HUES48 (cell line): ENCODE measurements around the gene SRL.
"Not testable (repeated sequence)": the region's sequence is repeated elsewhere in the genome, so short reads cannot be mapped to it uniquely, and the experiment has no call there.

ENCODE experiments used
- H3K27ac ChIP-seq: one replicate; pipeline ENCODE4 v1.7.0; 2013; ENCODE audit warnings: low read depth, low read length, inconsistent platforms
- H3K27me3 ChIP-seq: 2 replicates; pipeline ENCODE4 v1.6.1; 2013; ENCODE audit warnings: mild to moderate bottlenecking, low read length; ENCODE audit not compliant: control insufficient read depth, insufficient read depth
- H3K36me3 ChIP-seq: 2 replicates; pipeline ENCODE4 v1.6.1; 2013; ENCODE audit warnings: low read length; ENCODE audit not compliant: control insufficient read depth, insufficient read depth
- H3K4me1 ChIP-seq: 2 replicates; pipeline ENCODE4 v1.6.1; 2013; ENCODE audit warnings: mild to moderate bottlenecking, low read length; ENCODE audit not compliant: control insufficient read depth, insufficient read depth
- H3K4me3 ChIP-seq: 2 replicates; pipeline ENCODE4 v1.5.1; 2013; ENCODE audit warnings: mild to moderate bottlenecking, low read depth, low read length
- H3K9ac ChIP-seq: 2 replicates; pipeline ENCODE4 v1.6.1; 2013; ENCODE audit warnings: mild to moderate bottlenecking, low read depth, low read length, moderate library complexity
- H3K9me3 ChIP-seq: 2 replicates; pipeline ENCODE4 v1.6.1; 2013; ENCODE audit warnings: low read length; ENCODE audit not compliant: control insufficient read depth, insufficient read depth

SRL gene

GRCh38 chr16:4261557-4262172, 19.8 kb upstream of the SRL start:
- peaks cover 9% of the 10 kb centered on the region; the same call in 1 of the 2 replicates for H3K4me1 ChIP-seq
- peaks cover 58% of the 10 kb centered on the region for H3K36me3 ChIP-seq
- no peaks in the 10 kb centered on the region for H3K9me3 ChIP-seq
- no peaks in the 10 kb centered on the region for H3K27me3 ChIP-seq
- H3K4me3 ChIP-seq, result no peak overlapping the region
- no peak overlapping the region for H3K9ac ChIP-seq
- no peak overlapping the region for H3K27ac ChIP-seq

GRCh38 chr16:4260360-4260759, 18.5 kb upstream of the SRL start:
- Histone ChIP-seq H3K9ac (no peak overlapping the region), H3K36me3 (peaks cover 56% of the 10 kb centered on the region)

GRCh38 chr16:4257646-4258556, 16.0 kb upstream of the SRL start:
- Histone ChIP-seq H3K36me3 (peaks cover 56% of the 10 kb centered on the region), H3K27me3 (no peaks in the 10 kb centered on the region), H3K9me3 (no peaks in the 10 kb centered on the region), H3K9ac (no peak overlapping the region), H3K4me1 (no peaks in the 10 kb centered on the region), H3K27ac (no peak overlapping the region), H3K4me3 (no peak overlapping the region)

More at GRCh38 chr16:4260360-4260759, 18.5 kb upstream of the SRL start:
- H3K27me3 ChIP-seq, result no peaks in the 10 kb centered on the region
- no peaks in the 10 kb centered on the region for H3K9me3 ChIP-seq
- no peak overlapping the region for H3K27ac ChIP-seq
- peaks cover 9% of the 10 kb centered on the region; the same call in 1 of the 2 replicates for H3K4me1 ChIP-seq
- no peak overlapping the region for H3K4me3 ChIP-seq

- Histone ChIP-seq H3K27ac (peak overlapping the region; percentile 95), H3K9me3 (no peaks in the 10 kb centered on the region), H3K4me3 (peak overlapping the region; percentile 87), H3K4me1 (no peaks in the 10 kb centered on the region), H3K27me3 (no peaks in the 10 kb centered on the region), H3K36me3 (peaks cover 18% of the 10 kb centered on the region), H3K9ac (peak overlapping the region; percentile 76)
These were observed 11.7 kb upstream of the SRL start for GRCh38 chr16:4253394-4254150.

- H3K36me3 ChIP-seq, result peaks cover 12% of the 10 kb centered on the region
- not testable (repeated sequence) for H3K9me3 ChIP-seq, H3K27me3 ChIP-seq, H3K4me1 ChIP-seq
- H3K27ac ChIP-seq, result peak overlapping the region; percentile 95
- peak overlapping the region; percentile 76 for H3K9ac ChIP-seq
- peak overlapping the region; percentile 87 for H3K4me3 ChIP-seq
These were observed 11.1 kb upstream of the SRL start for GRCh38 chr16:4253012-4253393.

GRCh38 chr16:4249530-4250308, 7.8 kb upstream of the SRL start:
- Histone ChIP-seq H3K4me3 (no peak overlapping the region), H3K4me1 (no peaks in the 10 kb centered on the region), H3K9ac (no peak overlapping the region), H3K27me3 (no peaks in the 10 kb centered on the region), H3K9me3 (no peaks in the 10 kb centered on the region), H3K27ac (no peak overlapping the region), H3K36me3 (no peaks in the 10 kb centered on the region)

- Histone ChIP-seq H3K27ac (no peak overlapping the region), H3K4me1 (no peaks in the 10 kb centered on the region), H3K27me3 (no peaks in the 10 kb centered on the region), H3K4me3 (no peak overlapping the region), H3K9ac (no peak overlapping the region), H3K36me3 (no peaks in the 10 kb centered on the region), H3K9me3 (peaks cover 8% of the 10 kb centered on the region; the same call in 1 of the 2 replicates)
These were observed 5.5 kb upstream of the SRL start for GRCh38 chr16:4247460-4247784.

- H3K36me3 ChIP-seq, result no peaks in the 10 kb centered on the region
- H3K27ac ChIP-seq, result no peak overlapping the region
These were observed 5.0 kb upstream of the SRL start for GRCh38 chr16:4246777-4247459.

GRCh38 chr16:4245077-4245791, 3.4 kb upstream of the SRL start:
- no peak overlapping the region for H3K4me3 ChIP-seq
- no peak overlapping the region for H3K27ac ChIP-seq
- peaks cover 6% of the 10 kb centered on the region; the same call in 1 of the 2 replicates for H3K4me1 ChIP-seq
- H3K27me3 ChIP-seq, result no peaks in the 10 kb centered on the region
- no peak overlapping the region for H3K9ac ChIP-seq
- peaks cover 8% of the 10 kb centered on the region; the same call in 1 of the 2 replicates for H3K9me3 ChIP-seq
- H3K36me3 ChIP-seq, result no peaks in the 10 kb centered on the region

More at GRCh38 chr16:4246777-4247459, 5.0 kb upstream of the SRL start:
- no peak overlapping the region for H3K9ac ChIP-seq
- peaks cover 8% of the 10 kb centered on the region; the same call in 1 of the 2 replicates for H3K9me3 ChIP-seq
- H3K27me3 ChIP-seq, result no peaks in the 10 kb centered on the region
- H3K4me1 ChIP-seq, result no peaks in the 10 kb centered on the region
- no peak overlapping the region for H3K4me3 ChIP-seq
